Natural killer cell (primary cell): ENCODE data around the gene SCN5A. TPM values are rescaled to one million over a fixed set of nuclear protein-coding genes. Genes with fewer than 3 reads are reported as not detected.

Source experiments
- ATAC-seq, 3 donors: fragments of 150-1000 bp in 2 of 3; fragments of 200-7000 bp in 1 of 3; cut with Tn5 transposase; 1 replicate in 1 of 3; 2 replicates in 2 of 3; pipeline ENCODE4 v1.10.0; 2021; ENCODE audit warnings: mild to moderate bottlenecking in 2 of 3, moderate library complexity in 2 of 3
- DNase-seq, 2 donors: peaks; one replicate each; pipeline versions ENCODE4 v3.0.0 to v3.0.0-alpha.2; 2013 to 2021; ENCODE audit warnings: mixed read lengths in 1 of 2
- H3K27ac ChIP-seq: one replicate; pipeline ENCODE4 v1.5.1; 2013; ENCODE audit warnings: mild to moderate bottlenecking, low read length
- H3K27me3 ChIP-seq: one replicate; pipeline ENCODE4 v1.6.1; 2013; ENCODE audit warnings: low read length; ENCODE audit not compliant: control insufficient read depth, insufficient read depth
- H3K36me3 ChIP-seq: one replicate; pipeline ENCODE4 v1.6.1; 2013; ENCODE audit warnings: low read length; ENCODE audit not compliant: control insufficient read depth, insufficient read depth
- H3K4me1 ChIP-seq: one replicate; pipeline ENCODE4 v1.6.1; 2013; ENCODE audit warnings: low read length; ENCODE audit not compliant: control insufficient read depth, insufficient read depth
- H3K4me3 ChIP-seq: one replicate; pipeline ENCODE4 v1.5.1; 2013; ENCODE audit warnings: low read length
- H3K9me3 ChIP-seq: one replicate; pipeline ENCODE4 v1.6.1; 2013; ENCODE audit warnings: low read length; ENCODE audit not compliant: control insufficient read depth, insufficient read depth
- H3K27ac Mint-ChIP-seq, 2 donors: one replicate each; pipeline ENCODE4 v1.8.0; 2022; ENCODE audit warnings: mild to moderate bottlenecking in 2 of 2, mixed read lengths in 2 of 2, moderate library complexity in 1 of 2
- H3K27me3 Mint-ChIP-seq, 2 donors: one replicate each; pipeline ENCODE4 v1.8.0; 2022; ENCODE audit warnings: low read depth in 2 of 2, mixed read lengths in 2 of 2
- H3K36me3 Mint-ChIP-seq: one replicate; pipeline ENCODE4 v1.8.0; 2022; ENCODE audit warnings: mixed read lengths
- H3K4me1 Mint-ChIP-seq, 2 donors: one replicate each; pipeline ENCODE4 v1.8.0; 2022; ENCODE audit warnings: mixed read lengths in 2 of 2
- H3K4me3 Mint-ChIP-seq: one replicate; pipeline ENCODE4 v1.8.0; 2022; ENCODE audit warnings: mild to moderate bottlenecking, moderate library complexity, mixed read lengths
- H3K9me3 Mint-ChIP-seq, 2 donors: one replicate each; pipeline ENCODE4 v1.8.0; 2022; ENCODE audit warnings: mixed read lengths in 2 of 2
- CTCF ChIP-seq: fragments of 200-600 bp; IDR thresholded peaks from one replicate; pipeline ENCODE4 v1.8.0; 2022; ENCODE audit warnings: antibody characterized with exemption
- WGBS: methylation state at CpG from one replicate; pipeline ENCODE4 v1.1.7; 2013; ENCODE audit warnings: missing lambda C conversion rate; ENCODE audit not compliant: insufficient coverage; 5-methylcytosine and 5-hydroxymethylcytosine counted together
- intact Hi-C: fragments of 100-400 bp; cut with micrococcal nuclease; formaldehyde crosslinking; loops from one replicate; pipeline ENCODE4 v1.14.2; 2022
- total RNA-seq, 4 donors: library from RNA; stranded (reverse); fragments of 120-200 nt in 1 of 4; gene quantifications; one replicate each; pipeline versions ENCODE4 v1.2.3 to v1.2.4, GENCODE V29; 2013 to 2022

Gene SCN5A
- total RNA-seq, 3 donors from 2014 or later (not counting 1 experiment from before 2014, with no cell fraction given) = 0.50 TPM; not detected in 2

DNA sequence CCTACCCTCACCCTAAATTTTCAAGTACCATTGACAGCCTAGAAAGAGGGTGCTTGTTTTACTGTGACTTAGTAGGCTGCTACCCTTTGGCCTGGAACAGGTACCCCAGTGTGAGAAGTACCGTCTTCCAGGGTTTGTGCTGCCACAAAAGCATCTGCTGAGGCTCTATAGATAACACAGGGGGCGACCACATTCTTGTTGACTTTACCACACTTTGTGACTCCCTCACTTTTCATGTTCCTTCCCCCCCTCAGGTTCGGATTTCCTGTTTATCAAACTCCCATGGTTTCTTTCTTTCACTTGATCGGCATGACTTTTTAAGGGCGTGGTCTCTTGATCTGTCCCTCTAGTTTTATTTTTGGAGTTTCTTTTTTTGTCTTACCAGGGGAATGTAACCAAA lies 129.8 kb downstream of the SCN5A start:
- peaks cover 6% of the 10 kb centered on the region for H3K36me3 Mint-ChIP-seq
- no peak for TF ChIP-seq CTCF
- peak overlapping the region; percentile 52 for H3K4me3 Mint-ChIP-seq
- peak in 2 of 3 donors; percentile 34 to 46 for ATAC-seq
- no peak overlapping the region for H3K4me3 ChIP-seq
- H3K36me3 ChIP-seq = peaks cover 11% of the 10 kb centered on the region
- intact Hi-C loops = loop anchor here (10.0 kb wide), 2 partner anchors 325 to 505 kb away; no protein-coding TSS in a partner anchor
- H3K27ac Mint-ChIP-seq = peak overlapping the region; percentile 75 to 82
- peak overlapping the region; percentile 6 for H3K27ac ChIP-seq
- no peaks in the 10 kb centered on the region for H3K9me3 ChIP-seq
- H3K4me1 Mint-ChIP-seq = peaks cover 18 to 31% of the 10 kb centered on the region in 2 donors
- DNase-seq = peak in 1 of 2 donors; percentile 69
- WGBS = 12% methylated on average over 3 of the region's 5 CpGs
- H3K27me3 ChIP-seq = no peaks in the 10 kb centered on the region
- H3K4me1 ChIP-seq = no peaks in the 10 kb centered on the region
- no peaks in the 10 kb centered on the region for H3K27me3 Mint-ChIP-seq
- no peaks in the 10 kb centered on the region for H3K9me3 Mint-ChIP-seq

- Mint-ChIP-seq H3K27me3 (no peaks in the 10 kb centered on the region), H3K4me3 (no peak overlapping the region), H3K27ac (peak overlapping the region; percentile 75 to 82), H3K4me1 (peaks cover 18 to 31% of the 10 kb centered on the region in 2 donors), H3K36me3 (no peaks in the 10 kb centered on the region), H3K9me3 (no peaks in the 10 kb centered on the region)
- ATAC-seq = no peak
- DNase-seq = no peak
- no peak for TF ChIP-seq CTCF
- Histone ChIP-seq H3K4me3 (no peak overlapping the region), H3K36me3 (peaks cover 11% of the 10 kb centered on the region), H3K27ac (no peak overlapping the region), H3K4me1 (no peaks in the 10 kb centered on the region), H3K9me3 (no peaks in the 10 kb centered on the region), H3K27me3 (no peaks in the 10 kb centered on the region)
- no CpG with 5 or more reads among the region's 1 CpG for WGBS
- intact Hi-C loops = loop anchor here (10.0 kb wide), 1 partner anchor 506 kb away; no protein-coding TSS in a partner anchor
Observed at GRCh38 chr3:38519000-38519399, 130.5 kb downstream of the SCN5A start.

GRCh38 chr3:38516669-38517068 lies 132.8 kb downstream of the SCN5A start:
- H3K4me3 Mint-ChIP-seq = no peak overlapping the region
- H3K36me3 Mint-ChIP-seq = no peaks in the 10 kb centered on the region
- no peaks in the 10 kb centered on the region for H3K27me3 Mint-ChIP-seq
- no peaks in the 10 kb centered on the region for H3K9me3 Mint-ChIP-seq
- Histone ChIP-seq H3K27ac (no peak overlapping the region), H3K36me3 (peaks cover 23% of the 10 kb centered on the region), H3K9me3 (no peaks in the 10 kb centered on the region), H3K4me3 (no peak overlapping the region), H3K27me3 (no peaks in the 10 kb centered on the region), H3K4me1 (no peaks in the 10 kb centered on the region)
- H3K4me1 Mint-ChIP-seq = peaks cover 18 to 30% of the 10 kb centered on the region in 2 donors
- WGBS = 0% methylated on average over 1 of the region's 1 CpG
- H3K27ac Mint-ChIP-seq = no peak overlapping the region
- DNase-seq = no peak
- intact Hi-C loops = loop anchor here (10.0 kb wide), 1 partner anchor 508 kb away; no protein-coding TSS in a partner anchor
- no peak for ATAC-seq
- no peak for TF ChIP-seq CTCF

DNA sequence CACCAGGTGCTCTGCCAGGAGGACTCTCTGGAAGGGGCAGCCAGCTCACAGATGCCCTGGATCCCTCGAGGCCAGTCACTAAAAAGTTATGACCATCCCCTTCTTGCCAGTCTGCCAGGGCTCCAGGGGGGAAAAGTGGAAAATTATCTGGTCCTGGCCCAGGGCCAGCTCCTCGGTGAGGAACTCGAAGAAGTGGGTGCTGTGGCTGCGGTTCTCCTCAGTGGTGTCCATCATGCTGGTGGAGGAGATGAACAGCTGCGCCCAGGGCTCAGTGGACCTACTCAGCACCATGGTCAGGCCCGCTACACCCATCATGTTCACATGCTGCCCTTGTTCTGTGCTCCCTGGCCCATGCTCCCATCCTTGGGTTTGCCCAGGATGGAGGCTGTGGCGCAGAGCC lies 134.1 kb downstream of the SCN5A start:
- H3K36me3 Mint-ChIP-seq = no peaks in the 10 kb centered on the region
- no peaks in the 10 kb centered on the region for H3K9me3 Mint-ChIP-seq
- no peak for TF ChIP-seq CTCF
- peaks cover 18% of the 10 kb centered on the region in 2 donors for H3K4me1 Mint-ChIP-seq
- no peaks in the 10 kb centered on the region for H3K4me1 ChIP-seq
- intact Hi-C loops = loop anchor here (10.0 kb wide), 1 partner anchor 509 kb away; no protein-coding TSS in a partner anchor
- ATAC-seq = no peak
- no peaks in the 10 kb centered on the region for H3K9me3 ChIP-seq
- no peak overlapping the region for H3K27ac ChIP-seq
- DNase-seq = no peak
- H3K27me3 ChIP-seq = no peaks in the 10 kb centered on the region
- WGBS = 96% methylated on average over 7 of the region's 7 CpGs
- no peak overlapping the region for H3K4me3 Mint-ChIP-seq
- H3K27ac Mint-ChIP-seq = no peak overlapping the region
- no peak overlapping the region for H3K4me3 ChIP-seq
- H3K36me3 ChIP-seq = peaks cover 33% of the 10 kb centered on the region
- no peaks in the 10 kb centered on the region for H3K27me3 Mint-ChIP-seq
